ENCODE data around the gene RAMP2.

The RAMP2 gene

DNA sequence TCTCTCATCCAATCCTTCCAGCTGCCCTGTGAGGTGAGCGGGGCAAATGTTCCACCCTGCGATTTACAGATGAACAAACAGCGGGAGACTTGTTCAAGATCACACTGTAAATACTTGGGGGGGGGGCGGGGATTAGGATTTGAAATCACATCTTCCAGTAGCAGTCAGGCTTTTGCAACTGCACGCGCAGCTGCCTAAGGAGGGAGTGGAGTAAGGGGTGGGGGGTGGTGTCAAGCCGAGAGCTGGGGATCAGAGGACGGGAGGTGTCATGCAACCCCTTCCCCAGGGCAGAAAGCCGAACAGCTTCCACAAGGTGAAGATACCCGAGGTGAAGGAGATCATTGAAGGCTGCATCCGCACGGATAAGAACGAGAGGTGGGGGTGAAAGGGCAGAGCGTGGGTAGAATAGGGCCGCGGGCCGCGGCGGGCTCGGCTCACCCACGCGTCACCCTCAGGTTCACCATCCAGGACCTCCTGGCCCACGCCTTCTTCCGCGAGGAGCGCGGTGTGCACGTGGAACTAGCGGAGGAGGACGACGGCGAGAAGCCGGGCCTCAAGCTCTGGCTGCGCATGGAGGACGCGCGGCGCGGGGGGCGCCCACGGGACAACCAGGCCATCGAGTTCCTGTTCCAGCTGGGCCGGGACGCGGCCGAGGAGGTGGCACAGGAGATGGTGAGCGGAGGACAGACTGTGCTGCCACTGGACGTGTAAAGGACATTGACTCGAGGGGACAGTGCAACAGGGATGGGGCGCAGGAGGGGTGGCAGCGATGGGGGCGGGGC, 24.0 kb downstream of the RAMP2 start:
- no peak overlapping the region for H3K4me3 ChIP-seq (ENCODE audit: low read length)
- TF ChIP-seq, protein P1, sequence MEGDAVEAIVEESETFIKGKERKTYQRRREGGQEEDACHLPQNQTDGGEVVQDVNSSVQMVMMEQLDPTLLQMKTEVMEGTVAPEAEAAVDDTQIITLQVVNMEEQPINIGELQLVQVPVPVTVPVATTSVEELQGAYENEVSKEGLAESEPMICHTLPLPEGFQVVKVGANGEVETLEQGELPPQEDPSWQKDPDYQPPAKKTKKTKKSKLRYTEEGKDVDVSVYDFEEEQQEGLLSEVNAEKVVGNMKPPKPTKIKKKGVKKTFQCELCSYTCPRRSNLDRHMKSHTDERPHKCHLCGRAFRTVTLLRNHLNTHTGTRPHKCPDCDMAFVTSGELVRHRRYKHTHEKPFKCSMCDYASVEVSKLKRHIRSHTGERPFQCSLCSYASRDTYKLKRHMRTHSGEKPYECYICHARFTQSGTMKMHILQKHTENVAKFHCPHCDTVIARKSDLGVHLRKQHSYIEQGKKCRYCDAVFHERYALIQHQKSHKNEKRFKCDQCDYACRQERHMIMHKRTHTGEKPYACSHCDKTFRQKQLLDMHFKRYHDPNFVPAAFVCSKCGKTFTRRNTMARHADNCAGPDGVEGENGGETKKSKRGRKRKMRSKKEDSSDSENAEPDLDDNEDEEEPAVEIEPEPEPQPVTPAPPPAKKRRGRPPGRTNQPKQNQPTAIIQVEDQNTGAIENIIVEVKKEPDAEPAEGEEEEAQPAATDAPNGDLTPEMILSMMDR (conservative IDR thresholded peaks at IDR 0.05; ENCODE audit: low read depth, low read length), result no peak
- no peak for DNase-seq (ENCODE audit: low read depth)

DNA sequence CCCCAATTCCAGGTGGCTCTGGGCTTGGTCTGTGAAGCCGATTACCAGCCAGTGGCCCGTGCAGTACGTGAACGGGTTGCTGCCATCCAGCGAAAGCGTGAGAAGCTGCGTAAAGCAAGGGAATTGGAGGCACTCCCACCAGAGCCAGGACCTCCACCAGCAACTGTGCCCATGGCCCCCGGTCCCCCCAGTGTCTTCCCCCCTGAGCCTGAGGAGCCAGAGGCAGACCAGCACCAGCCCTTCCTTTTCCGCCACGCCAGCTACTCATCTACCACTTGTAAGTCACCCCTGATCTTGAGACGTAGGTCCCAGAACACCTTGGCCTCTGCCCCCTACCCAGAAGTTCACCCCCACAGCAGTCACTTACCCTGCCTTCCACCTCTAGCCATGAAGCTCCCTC, 26.2 kb downstream of the RAMP2 start:
- DNase-seq (ENCODE audit: low read depth), result no peak
- TF ChIP-seq, protein P1 (conservative IDR thresholded peaks at IDR 0.05; ENCODE audit: low read depth, low read length), result no peak
- H3K4me3 ChIP-seq (ENCODE audit: low read length), result no peak overlapping the region

DNA sequence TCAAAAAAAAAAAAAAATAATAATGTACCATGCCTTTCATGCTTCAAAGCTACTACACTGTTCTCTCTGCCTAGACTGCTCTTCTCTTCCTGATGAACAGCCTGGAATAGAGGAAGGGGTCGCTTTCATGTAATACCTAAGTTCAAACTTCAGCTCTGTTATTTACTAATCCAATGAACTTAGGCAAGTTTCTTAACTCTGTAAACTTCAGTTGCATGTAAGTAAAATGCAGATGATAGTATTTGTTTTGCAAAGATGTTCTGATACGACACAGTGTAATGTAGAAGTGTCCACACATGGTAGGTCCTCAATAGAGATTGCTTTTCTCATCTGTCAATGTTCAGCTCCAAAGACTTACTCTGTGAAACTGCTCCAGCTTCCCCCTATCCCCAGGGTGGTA, 30.9 kb downstream of the RAMP2 start:
- no peak for DNase-seq (ENCODE audit: low read depth)
- TF ChIP-seq, protein P1 (conservative IDR thresholded peaks at IDR 0.05; ENCODE audit: low read depth, low read length), result no peak
- H3K4me3 ChIP-seq (ENCODE audit: low read length), result no peak overlapping the region

DNA sequence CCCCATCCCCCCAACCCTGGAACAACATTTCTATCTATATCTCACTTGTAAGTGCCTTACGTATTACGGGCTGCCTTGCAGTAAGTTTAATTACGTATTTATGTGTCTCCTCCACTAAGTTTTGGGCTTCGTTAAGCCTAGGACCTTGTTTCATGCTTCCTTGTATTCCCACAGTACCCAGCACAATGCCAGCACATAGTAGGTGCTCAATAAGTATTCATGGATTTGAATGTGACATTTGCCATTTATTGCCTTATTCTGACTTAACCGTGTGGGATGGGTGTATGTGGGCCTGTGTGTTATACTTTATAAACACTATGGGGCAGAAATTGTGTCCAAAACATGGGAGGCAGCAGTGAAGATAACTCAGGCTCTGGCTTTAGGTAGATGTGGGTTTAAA, 31.5 kb downstream of the RAMP2 start:
- H3K4me3 ChIP-seq (ENCODE audit: low read length), result no peak overlapping the region
- TF ChIP-seq, protein P1 (conservative IDR thresholded peaks at IDR 0.05; ENCODE audit: low read depth, low read length), result no peak
- no peak for DNase-seq (ENCODE audit: low read depth)

DNA sequence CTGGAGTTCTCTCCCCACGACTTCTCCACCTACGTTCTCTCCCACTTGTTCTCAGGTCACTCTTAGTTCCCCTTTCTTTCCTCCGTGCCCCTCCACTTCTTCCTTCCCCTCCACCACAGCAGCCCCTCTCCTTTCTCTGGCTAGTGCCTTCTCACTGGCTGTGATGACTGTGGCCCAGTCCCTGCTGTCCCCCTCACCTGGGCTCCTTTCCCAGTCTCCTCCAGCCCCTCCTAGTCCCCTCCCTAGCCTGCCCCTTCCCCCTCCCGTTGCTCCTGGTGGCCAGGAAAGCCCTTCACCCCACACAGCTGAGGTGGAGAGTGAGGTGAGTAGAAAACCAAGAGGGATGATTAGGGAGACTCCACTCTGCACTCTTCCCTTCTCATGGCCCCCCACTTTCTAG, 34.0 kb downstream of the RAMP2 start:
- no peak for DNase-seq (ENCODE audit: low read depth)
- TF ChIP-seq, protein P1 (conservative IDR thresholded peaks at IDR 0.05; ENCODE audit: low read depth, low read length), result no peak
- H3K4me3 ChIP-seq (ENCODE audit: low read length), result no peak overlapping the region

DNA sequence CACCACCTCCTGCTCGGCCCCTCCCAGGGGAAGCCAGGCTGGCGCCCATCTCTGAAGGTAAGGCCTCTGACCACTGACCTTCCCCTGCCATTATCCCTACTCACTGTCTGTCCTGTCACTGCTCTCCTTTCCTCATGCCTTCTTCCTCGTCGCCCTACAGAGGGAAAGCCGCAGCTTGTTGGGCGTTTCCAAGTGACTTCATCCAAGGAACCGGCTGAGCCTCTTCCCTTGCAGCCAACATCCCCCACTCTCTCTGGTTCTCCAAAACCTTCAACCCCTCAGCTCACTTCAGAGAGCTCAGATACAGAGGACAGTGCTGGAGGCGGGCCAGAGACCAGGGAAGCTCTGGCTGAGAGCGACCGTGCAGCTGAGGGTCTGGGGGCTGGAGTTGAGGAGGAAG, 34.4 kb downstream of the RAMP2 start:
- DNase-seq (ENCODE audit: low read depth), result no peak
- TF ChIP-seq, protein P1 (conservative IDR thresholded peaks at IDR 0.05; ENCODE audit: low read depth, low read length), result no peak
- no peak overlapping the region for H3K4me3 ChIP-seq (ENCODE audit: low read length)

DNA sequence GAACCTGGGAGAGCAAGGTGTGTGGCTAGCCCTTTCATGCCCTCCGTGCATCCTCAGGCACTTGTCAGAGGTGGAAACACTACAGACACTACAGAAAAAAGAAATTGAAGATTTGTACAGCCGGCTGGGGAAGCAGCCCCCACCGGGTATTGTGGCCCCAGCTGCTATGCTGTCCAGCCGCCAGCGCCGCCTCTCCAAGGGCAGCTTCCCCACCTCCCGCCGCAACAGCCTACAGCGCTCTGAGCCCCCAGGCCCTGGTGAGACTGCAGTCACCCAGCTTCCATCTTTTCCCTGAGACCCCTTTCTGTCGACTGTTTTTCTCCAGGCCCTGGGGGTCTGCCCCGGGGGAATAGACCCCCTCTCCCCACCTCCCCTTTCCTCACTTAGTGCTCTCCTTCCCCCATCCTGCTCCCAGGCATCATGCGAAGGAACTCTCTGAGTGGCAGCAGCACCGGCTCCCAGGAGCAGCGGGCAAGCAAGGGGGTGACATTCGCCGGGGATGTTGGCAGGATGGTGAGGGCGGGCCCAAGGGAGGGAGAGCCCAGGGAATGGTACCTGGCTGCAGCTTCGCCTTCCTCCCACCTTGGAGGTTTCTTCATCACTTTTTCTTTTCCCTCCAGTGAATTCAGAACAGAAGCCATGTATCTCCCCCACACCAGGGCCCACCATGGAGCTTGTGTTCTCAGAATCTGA, 35.2 kb downstream of the RAMP2 start:
- no peak overlapping the region for H3K4me3 ChIP-seq (ENCODE audit: low read length)
- no peak for DNase-seq (ENCODE audit: low read depth)
- TF ChIP-seq, protein P1 (conservative IDR thresholded peaks at IDR 0.05; ENCODE audit: low read depth, low read length), result no peak

Measured in retinal pigment epithelial cell (primary cell).